ENCODE measurements around the gene POLR1G.

DNA sequence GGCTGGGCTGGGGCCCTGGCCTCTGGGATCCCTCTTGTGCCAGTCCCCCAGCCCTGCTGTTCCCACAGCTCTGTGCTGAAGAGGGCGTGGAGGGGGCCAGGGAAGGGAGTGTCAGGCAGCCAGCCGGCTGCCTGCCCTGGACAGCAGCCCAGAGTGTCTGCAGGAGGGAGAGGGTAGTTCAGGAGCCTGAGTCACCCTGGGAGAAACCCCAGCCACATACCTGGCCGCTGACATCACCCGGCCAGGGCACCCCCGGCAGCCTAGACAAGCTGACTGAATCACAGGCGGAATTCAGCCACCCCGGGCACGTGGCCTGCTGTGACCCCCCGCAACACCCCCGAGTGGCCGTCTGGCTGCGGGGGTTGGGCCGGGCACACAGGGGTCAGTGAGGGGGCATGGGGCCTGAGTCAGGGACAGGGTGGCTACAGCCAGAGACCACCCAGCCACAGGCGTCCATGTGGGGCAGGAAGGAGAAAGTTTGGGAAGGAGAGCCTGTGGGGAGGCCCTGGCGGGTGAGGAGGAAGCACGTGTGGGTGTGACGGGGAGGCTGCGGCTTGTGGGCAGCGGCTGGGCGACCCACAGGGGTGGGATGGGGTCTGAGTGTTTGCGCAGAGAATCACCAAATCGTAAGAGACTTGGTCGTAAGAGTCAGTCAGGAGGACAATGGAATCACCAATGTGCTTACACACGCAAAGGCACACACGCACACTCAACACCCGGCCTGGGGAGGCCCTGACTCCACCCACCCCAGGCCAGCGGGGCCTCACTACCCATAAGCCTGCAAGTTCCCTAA lies 49.5 kb downstream of the POLR1G start:
- TF ChIP-seq, protein P1, sequence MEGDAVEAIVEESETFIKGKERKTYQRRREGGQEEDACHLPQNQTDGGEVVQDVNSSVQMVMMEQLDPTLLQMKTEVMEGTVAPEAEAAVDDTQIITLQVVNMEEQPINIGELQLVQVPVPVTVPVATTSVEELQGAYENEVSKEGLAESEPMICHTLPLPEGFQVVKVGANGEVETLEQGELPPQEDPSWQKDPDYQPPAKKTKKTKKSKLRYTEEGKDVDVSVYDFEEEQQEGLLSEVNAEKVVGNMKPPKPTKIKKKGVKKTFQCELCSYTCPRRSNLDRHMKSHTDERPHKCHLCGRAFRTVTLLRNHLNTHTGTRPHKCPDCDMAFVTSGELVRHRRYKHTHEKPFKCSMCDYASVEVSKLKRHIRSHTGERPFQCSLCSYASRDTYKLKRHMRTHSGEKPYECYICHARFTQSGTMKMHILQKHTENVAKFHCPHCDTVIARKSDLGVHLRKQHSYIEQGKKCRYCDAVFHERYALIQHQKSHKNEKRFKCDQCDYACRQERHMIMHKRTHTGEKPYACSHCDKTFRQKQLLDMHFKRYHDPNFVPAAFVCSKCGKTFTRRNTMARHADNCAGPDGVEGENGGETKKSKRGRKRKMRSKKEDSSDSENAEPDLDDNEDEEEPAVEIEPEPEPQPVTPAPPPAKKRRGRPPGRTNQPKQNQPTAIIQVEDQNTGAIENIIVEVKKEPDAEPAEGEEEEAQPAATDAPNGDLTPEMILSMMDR (IDR thresholded peaks at IDR 0.05; ENCODE audit: low read depth, low read length, missing input control), result no peak
- TF ChIP-seq JUND (IDR thresholded peaks at IDR 0.05) (peak; percentile 97 to 99), YY1 (IDR thresholded peaks at IDR 0.05) (no peak), FOXA1 (IDR thresholded peaks at IDR 0.05) (no peak), RAD21 (IDR thresholded peaks at IDR 0.05) (peak in 1 of 2 donors; percentile 11)
- TF ChIP-seq, protein P2, sequence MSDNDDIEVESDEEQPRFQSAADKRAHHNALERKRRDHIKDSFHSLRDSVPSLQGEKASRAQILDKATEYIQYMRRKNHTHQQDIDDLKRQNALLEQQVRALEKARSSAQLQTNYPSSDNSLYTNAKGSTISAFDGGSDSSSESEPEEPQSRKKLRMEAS (IDR thresholded peaks at IDR 0.05), result no peak
